Activated naive CD4-positive, alpha-beta T cell treated with anti-CD3 and anti-CD28 coated beads, Interleukin-2, amount 10 ng/mL, durations not matched to agents 7 days and 5 days (primary cell): ENCODE measurements around the gene NINJ2.

Source experiments
- CTCF ChIA-PET: fragments of 350-600 bp; sonication (Branson Sonifier 250); formaldehyde crosslinking; loops from one replicate; lab custom pipeline; 2021; ENCODE audit warnings: antibody characterized with exemption; lab: Charles Lee
- DNase-seq: peaks from one replicate; pipeline ENCODE4 v3.0.0-alpha.2; 2020
- H3K27ac Mint-ChIP-seq: one replicate; pipeline ENCODE4 v1.8.0; 2021; ENCODE audit warnings: mild to moderate bottlenecking, moderate library complexity, mixed read lengths
- H3K27me3 Mint-ChIP-seq: one replicate; pipeline ENCODE4 v1.8.0; 2021; ENCODE audit warnings: mild to moderate bottlenecking, mixed read lengths
- H3K36me3 Mint-ChIP-seq: one replicate; pipeline ENCODE4 v1.8.0; 2021; ENCODE audit warnings: mixed read lengths
- H3K4me1 Mint-ChIP-seq: one replicate; pipeline ENCODE4 v1.8.0; 2021; ENCODE audit warnings: mixed read lengths
- H3K4me3 Mint-ChIP-seq: one replicate; pipeline ENCODE4 v1.8.0; 2021; ENCODE audit warnings: mild to moderate bottlenecking, moderate library complexity, mixed read lengths
- H3K9me3 Mint-ChIP-seq: one replicate; pipeline ENCODE4 v1.8.0; 2021; ENCODE audit warnings: mixed read lengths

The NINJ2 gene

GRCh38 chr12:556498-556897 is 106.7 kb downstream of the NINJ2 start:
- Mint-ChIP-seq H3K27me3 (peaks cover 50% of the 10 kb centered on the region), H3K27ac (no peak overlapping the region), H3K36me3 (peaks cover 2% of the 10 kb centered on the region), H3K9me3 (no peaks in the 10 kb centered on the region), H3K4me1 (peaks cover 47% of the 10 kb centered on the region), H3K4me3 (no peak overlapping the region)
- CTCF ChIA-PET = interaction anchor here (2.1 kb wide), 1 partner anchor 9 kb away, joined by 7 read pairs; no protein-coding TSS in a partner anchor
- no peak for DNase-seq

- Mint-ChIP-seq H3K27me3 (peaks cover 63% of the 10 kb centered on the region), H3K36me3 (peaks cover 2% of the 10 kb centered on the region), H3K4me3 (peak overlapping the region; percentile 40), H3K4me1 (peaks cover 50% of the 10 kb centered on the region), H3K9me3 (no peaks in the 10 kb centered on the region), H3K27ac (peak overlapping the region; percentile 71)
- CTCF ChIA-PET = interaction anchor here (0.6 kb wide), 1 partner anchor 16 kb away, joined by 3 read pairs; no protein-coding TSS in a partner anchor
- no peak for DNase-seq
Measured at GRCh38 chr12:554001-554285, 109.3 kb downstream of the NINJ2 start.

- H3K9me3 Mint-ChIP-seq = no peaks in the 10 kb centered on the region
- H3K27ac Mint-ChIP-seq = peak overlapping the region; percentile 79
- DNase-seq = peak; percentile 49
Measured at GRCh38 chr12:553216-554000, 109.8 kb downstream of the NINJ2 start.

GRCh38 chr12:552466-552865 is 110.8 kb downstream of the NINJ2 start:
- Mint-ChIP-seq H3K4me3 (no peak overlapping the region), H3K4me1 (peaks cover 50% of the 10 kb centered on the region)

More at GRCh38 chr12:553216-554000, 109.8 kb downstream of the NINJ2 start:
- peak overlapping the region; percentile 40 for H3K4me3 Mint-ChIP-seq
- H3K4me1 Mint-ChIP-seq = peaks cover 50% of the 10 kb centered on the region
- H3K36me3 Mint-ChIP-seq = peaks cover 2% of the 10 kb centered on the region
- CTCF ChIA-PET = interaction anchor here (0.6 to 3.1 kb wide), 2 partner anchors 17 to 100 kb away, joined by 3 to 16 read pairs; no protein-coding TSS in a partner anchor
- peaks cover 63% of the 10 kb centered on the region for H3K27me3 Mint-ChIP-seq

GRCh38 chr12:550473-551260 is 112.6 kb downstream of the NINJ2 start:
- no peaks in the 10 kb centered on the region for H3K9me3 Mint-ChIP-seq
- no peak overlapping the region for H3K27ac Mint-ChIP-seq
- peaks cover 80% of the 10 kb centered on the region for H3K27me3 Mint-ChIP-seq
- H3K36me3 Mint-ChIP-seq = peaks cover 2% of the 10 kb centered on the region
- no peak overlapping the region for H3K4me3 Mint-ChIP-seq
- no peak for DNase-seq
- H3K4me1 Mint-ChIP-seq = peaks cover 57% of the 10 kb centered on the region
- CTCF ChIA-PET = interaction anchor here (1.3 to 3.1 kb wide), 3 partner anchors 98 to 108 kb away, joined by 6 to 16 read pairs (median 9); no protein-coding TSS in a partner anchor

More at GRCh38 chr12:552466-552865, 110.8 kb downstream of the NINJ2 start:
- Mint-ChIP-seq H3K36me3 (peaks cover 2% of the 10 kb centered on the region), H3K9me3 (no peaks in the 10 kb centered on the region), H3K27ac (peak overlapping the region; percentile 69), H3K27me3 (peaks cover 63% of the 10 kb centered on the region)
- no peak for DNase-seq
- CTCF ChIA-PET = interaction anchor here (3.1 kb wide), 1 partner anchor 99 kb away, joined by 16 read pairs; no protein-coding TSS in a partner anchor

GRCh38 chr12:549476-550082 is 113.7 kb downstream of the NINJ2 start:
- DNase-seq = no peak
- CTCF ChIA-PET = interaction anchor here (3.5 kb wide), 1 partner anchor 98 kb away, joined by 102 read pairs; no protein-coding TSS in a partner anchor
- peaks cover 2% of the 10 kb centered on the region for H3K36me3 Mint-ChIP-seq
- H3K27me3 Mint-ChIP-seq = peaks cover 89% of the 10 kb centered on the region
- H3K4me3 Mint-ChIP-seq = no peak overlapping the region
- no peaks in the 10 kb centered on the region for H3K9me3 Mint-ChIP-seq
- H3K4me1 Mint-ChIP-seq = peaks cover 56% of the 10 kb centered on the region
- H3K27ac Mint-ChIP-seq = no peak overlapping the region

- CTCF ChIA-PET = interaction anchor here (0.6 to 3.5 kb wide), 17 partner anchors 10 to 433 kb away, joined by 3 to 102 read pairs (median 4); no protein-coding TSS in a partner anchor
- H3K4me3 Mint-ChIP-seq = no peak overlapping the region
- peaks cover 44% of the 10 kb centered on the region for H3K4me1 Mint-ChIP-seq
- no peak overlapping the region for H3K27ac Mint-ChIP-seq
- H3K36me3 Mint-ChIP-seq = no peaks in the 10 kb centered on the region
- peaks cover 93% of the 10 kb centered on the region for H3K27me3 Mint-ChIP-seq
- no peak for DNase-seq
- no peaks in the 10 kb centered on the region for H3K9me3 Mint-ChIP-seq
Measured at GRCh38 chr12:547883-548470, 115.3 kb downstream of the NINJ2 start.

GRCh38 chr12:546920-547845 is 116.1 kb downstream of the NINJ2 start:
- CTCF ChIA-PET = interaction anchor here (0.6 to 3.5 kb wide), 17 partner anchors 10 to 434 kb away, joined by 3 to 102 read pairs (median 5); no protein-coding TSS in a partner anchor
- Mint-ChIP-seq H3K4me1 (peaks cover 36% of the 10 kb centered on the region), H3K27ac (peak overlapping the region; percentile 24), H3K27me3 (peaks cover 93% of the 10 kb centered on the region), H3K4me3 (no peak overlapping the region), H3K9me3 (no peaks in the 10 kb centered on the region), H3K36me3 (no peaks in the 10 kb centered on the region)
- DNase-seq = peak; percentile 74

- Mint-ChIP-seq H3K36me3 (no peaks in the 10 kb centered on the region), H3K4me1 (peaks cover 31% of the 10 kb centered on the region), H3K9me3 (no peaks in the 10 kb centered on the region), H3K27me3 (peaks cover 90% of the 10 kb centered on the region), H3K27ac (no peak overlapping the region), H3K4me3 (no peak overlapping the region)
- DNase-seq = no peak
- CTCF ChIA-PET = interaction anchor here (1.3 to 3.5 kb wide), 8 partner anchors 9 to 103 kb away, joined by 5 to 102 read pairs (median 7); no protein-coding TSS in a partner anchor
Measured at GRCh38 chr12:546265-546919, 116.9 kb downstream of the NINJ2 start.

GRCh38 chr12:545835-546234 is 117.4 kb downstream of the NINJ2 start:
- CTCF ChIA-PET = interaction anchor here (0.9 to 7.9 kb wide), 4 partner anchors 91 to 145 kb away, joined by 3 to 123 read pairs (median 13); no protein-coding TSS in a partner anchor
- DNase-seq = no peak
- no peaks in the 10 kb centered on the region for H3K9me3 Mint-ChIP-seq
- no peaks in the 10 kb centered on the region for H3K36me3 Mint-ChIP-seq
- peaks cover 31% of the 10 kb centered on the region for H3K4me1 Mint-ChIP-seq
- H3K27ac Mint-ChIP-seq = no peak overlapping the region
- no peak overlapping the region for H3K4me3 Mint-ChIP-seq
- peaks cover 84% of the 10 kb centered on the region for H3K27me3 Mint-ChIP-seq

- peaks cover 77% of the 10 kb centered on the region for H3K27me3 Mint-ChIP-seq
- DNase-seq = no peak
- peaks cover 33% of the 10 kb centered on the region for H3K4me1 Mint-ChIP-seq
- no peak overlapping the region for H3K27ac Mint-ChIP-seq
- H3K4me3 Mint-ChIP-seq = no peak overlapping the region
- no peaks in the 10 kb centered on the region for H3K36me3 Mint-ChIP-seq
- H3K9me3 Mint-ChIP-seq = no peaks in the 10 kb centered on the region
- CTCF ChIA-PET = interaction anchor here (0.9 to 7.9 kb wide), 7 partner anchors 49 to 144 kb away, joined by 3 to 123 read pairs (median 4); no protein-coding TSS in a partner anchor
Measured at GRCh38 chr12:544941-545635, 118.2 kb downstream of the NINJ2 start.
